Measurements from ENCODE around the gene GTF2A1L. TPM values are rescaled to one million over a fixed set of nuclear protein-coding genes. Genes with fewer than 3 reads are reported as not detected.

Gene GTF2A1L
- total RNA-seq, 1 donor from 2014 or later: 3.7 TPM

- H3K36me3 ChIP-seq: no peaks in the 10 kb centered on the region
- no peak for DNase-seq (ENCODE audit: low spot score)
- H3K4me1 ChIP-seq: no peaks in the 10 kb centered on the region
- H3K79me2 ChIP-seq (ENCODE audit: low read depth): no peaks in the 10 kb centered on the region
- Mint-ChIP-seq H3K4me3 (no peak overlapping the region), H3K27me3 (ENCODE audit: insufficient read depth, low read depth) (no peaks in the 10 kb centered on the region), H3K4me1 (no peaks in the 10 kb centered on the region), H3K27ac (no peak overlapping the region), H3K36me3 (no peaks in the 10 kb centered on the region), H3K9me3 (peaks cover 5% of the 10 kb centered on the region)
- H3F3A ChIP-seq (ENCODE audit: low read depth): no peaks in the 10 kb centered on the region
- H4K20me1 ChIP-seq (ENCODE audit: low read depth): no peaks in the 10 kb centered on the region
- no peak overlapping the region for H3K4me2 ChIP-seq
- H3K27ac ChIP-seq: no peak overlapping the region
- H3K9me3 ChIP-seq (ENCODE audit: low read depth): no peaks in the 10 kb centered on the region
- no peak overlapping the region for H3K9ac ChIP-seq
- TF ChIP-seq, protein P1, sequence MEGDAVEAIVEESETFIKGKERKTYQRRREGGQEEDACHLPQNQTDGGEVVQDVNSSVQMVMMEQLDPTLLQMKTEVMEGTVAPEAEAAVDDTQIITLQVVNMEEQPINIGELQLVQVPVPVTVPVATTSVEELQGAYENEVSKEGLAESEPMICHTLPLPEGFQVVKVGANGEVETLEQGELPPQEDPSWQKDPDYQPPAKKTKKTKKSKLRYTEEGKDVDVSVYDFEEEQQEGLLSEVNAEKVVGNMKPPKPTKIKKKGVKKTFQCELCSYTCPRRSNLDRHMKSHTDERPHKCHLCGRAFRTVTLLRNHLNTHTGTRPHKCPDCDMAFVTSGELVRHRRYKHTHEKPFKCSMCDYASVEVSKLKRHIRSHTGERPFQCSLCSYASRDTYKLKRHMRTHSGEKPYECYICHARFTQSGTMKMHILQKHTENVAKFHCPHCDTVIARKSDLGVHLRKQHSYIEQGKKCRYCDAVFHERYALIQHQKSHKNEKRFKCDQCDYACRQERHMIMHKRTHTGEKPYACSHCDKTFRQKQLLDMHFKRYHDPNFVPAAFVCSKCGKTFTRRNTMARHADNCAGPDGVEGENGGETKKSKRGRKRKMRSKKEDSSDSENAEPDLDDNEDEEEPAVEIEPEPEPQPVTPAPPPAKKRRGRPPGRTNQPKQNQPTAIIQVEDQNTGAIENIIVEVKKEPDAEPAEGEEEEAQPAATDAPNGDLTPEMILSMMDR (IDR thresholded peaks at IDR 0.05): no peak
- TF ChIP-seq EZH2 (IDR thresholded peaks at IDR 0.05): no peak
- TF ChIP-seq EZH2phosphoT487 (IDR thresholded peaks at IDR 0.05): no peak
- H3K27me3 ChIP-seq: no peaks in the 10 kb centered on the region
- no peak overlapping the region for H2AFZ ChIP-seq (replicated peaks)
- H3K4me3 ChIP-seq: no peak overlapping the region
Measured at GRCh38 chr2:48633143-48633542, 15.5 kb downstream of the GTF2A1L start.

DNA sequence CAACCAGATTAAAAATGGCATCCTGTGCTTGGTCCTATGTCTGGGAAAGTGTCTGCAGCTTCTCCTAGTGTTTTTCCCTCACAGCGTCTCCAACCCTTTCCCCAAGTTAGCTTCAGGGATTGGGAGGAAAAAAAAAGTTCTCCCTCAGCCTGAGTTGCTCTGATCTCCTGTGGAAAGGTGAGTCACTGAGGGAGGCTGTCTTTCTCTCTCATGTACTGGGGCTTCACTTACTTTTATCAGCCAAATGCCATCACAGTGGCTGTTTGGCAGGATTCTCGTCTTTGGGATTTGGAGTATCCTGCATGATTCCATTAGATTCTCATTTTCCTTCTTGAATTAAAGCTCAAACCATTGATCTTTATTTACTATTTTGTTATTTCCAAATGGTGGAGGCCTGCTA lies 18.1 kb downstream of the GTF2A1L start:
- no peak overlapping the region for H3K9ac ChIP-seq
- H3K79me2 ChIP-seq (ENCODE audit: low read depth): no peaks in the 10 kb centered on the region
- no peaks in the 10 kb centered on the region for H3K4me1 ChIP-seq
- no peaks in the 10 kb centered on the region for H4K20me1 ChIP-seq (ENCODE audit: low read depth)
- Mint-ChIP-seq H3K27me3 (ENCODE audit: insufficient read depth, low read depth) (no peaks in the 10 kb centered on the region), H3K36me3 (no peaks in the 10 kb centered on the region), H3K4me1 (no peaks in the 10 kb centered on the region), H3K4me3 (no peak overlapping the region), H3K27ac (no peak overlapping the region), H3K9me3 (peaks cover 5% of the 10 kb centered on the region)
- no peak overlapping the region for H3K27ac ChIP-seq
- no peaks in the 10 kb centered on the region for H3K9me3 ChIP-seq (ENCODE audit: low read depth)
- no peaks in the 10 kb centered on the region for H3F3A ChIP-seq (ENCODE audit: low read depth)
- no peak for DNase-seq (ENCODE audit: low spot score)
- no peaks in the 10 kb centered on the region for H3K27me3 ChIP-seq
- H3K4me3 ChIP-seq: no peak overlapping the region
- H3K36me3 ChIP-seq: no peaks in the 10 kb centered on the region
- H2AFZ ChIP-seq (replicated peaks): no peak overlapping the region
- no peak overlapping the region for H3K4me2 ChIP-seq
- TF ChIP-seq EZH2 (IDR thresholded peaks at IDR 0.05) (no peak), EZH2phosphoT487 (IDR thresholded peaks at IDR 0.05) (no peak)
- TF ChIP-seq, protein P1 (IDR thresholded peaks at IDR 0.05): no peak

DNA sequence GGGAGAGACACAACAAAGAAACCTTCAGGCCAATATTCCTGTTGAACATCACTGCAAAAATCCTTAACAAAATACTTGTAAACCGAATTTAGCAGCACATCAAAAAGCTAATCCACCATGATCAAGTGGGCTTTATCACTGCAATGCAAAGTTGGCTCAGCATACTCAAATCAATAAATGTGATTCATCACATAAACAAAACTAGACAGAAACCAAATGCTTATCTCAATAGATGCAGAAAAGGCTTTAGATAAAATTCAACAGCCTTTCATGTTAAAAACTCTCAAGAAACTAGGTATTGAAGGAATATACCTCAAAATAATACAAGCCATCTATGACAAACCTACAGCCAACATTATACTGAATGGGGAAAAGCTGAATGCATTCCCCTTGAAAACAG lies 20.6 kb downstream of the GTF2A1L start:
- Mint-ChIP-seq H3K4me3 (no peak overlapping the region), H3K27me3 (ENCODE audit: insufficient read depth, low read depth) (peaks cover 2% of the 10 kb centered on the region), H3K4me1 (no peaks in the 10 kb centered on the region), H3K27ac (no peak overlapping the region), H3K9me3 (peaks cover 5% of the 10 kb centered on the region), H3K36me3 (no peaks in the 10 kb centered on the region)
- TF ChIP-seq EZH2 (IDR thresholded peaks at IDR 0.05) (no peak), EZH2phosphoT487 (IDR thresholded peaks at IDR 0.05) (no peak)
- TF ChIP-seq, protein P1 (IDR thresholded peaks at IDR 0.05): no peak
- H4K20me1 ChIP-seq (ENCODE audit: low read depth): no peaks in the 10 kb centered on the region
- H3K4me1 ChIP-seq: no peaks in the 10 kb centered on the region
- no peak overlapping the region for H3K4me2 ChIP-seq
- no peaks in the 10 kb centered on the region for H3K27me3 ChIP-seq
- no peak overlapping the region for H3K27ac ChIP-seq
- DNase-seq (ENCODE audit: low spot score): no peak
- no peak overlapping the region for H2AFZ ChIP-seq (replicated peaks)
- no peaks in the 10 kb centered on the region for H3F3A ChIP-seq (ENCODE audit: low read depth)
- H3K79me2 ChIP-seq (ENCODE audit: low read depth): no peaks in the 10 kb centered on the region
- no peaks in the 10 kb centered on the region for H3K9me3 ChIP-seq (ENCODE audit: low read depth)
- H3K36me3 ChIP-seq: no peaks in the 10 kb centered on the region
- H3K9ac ChIP-seq: no peak overlapping the region
- no peak overlapping the region for H3K4me3 ChIP-seq
